Motor neuron (in vitro differentiated cells): Measurements from ENCODE around the gene FCN3. TPM values are rescaled to one million over a fixed set of nuclear protein-coding genes. Genes with fewer than 3 reads are reported as not detected.

Source experiments
- ATAC-seq, 8 experiments: fragments of 200-7000 bp; cut with Tn5 transposase; replicated peaks in 6 of 8; 2 replicates each; pipeline ENCODE4 v1.8.0; 2021; ENCODE audit warnings: mild to moderate bottlenecking in 8 of 8, moderate library complexity in 8 of 8
- H3K27ac ChIP-seq, 2 donors: fragments of 250-450 bp; sonication (Bioruptor Pico); 2 replicates each; pipeline ENCODE4 v1.9.0; 2021; ENCODE audit warnings: antibody characterized with exemption in 2 of 2, mild to moderate bottlenecking in 2 of 2, moderate library complexity in 1 of 2
- H3K4me1 ChIP-seq, 2 donors: fragments of 250-450 bp; sonication (Bioruptor Pico); replicated peaks in 1 of 2; 2 replicates each; pipeline ENCODE4 v1.6.1; 2021; ENCODE audit warnings: antibody characterized with exemption in 2 of 2, mild to moderate bottlenecking in 2 of 2, moderate library complexity in 1 of 2
- H3K4me3 ChIP-seq, 5 donors: fragments of 250-450 bp; sonication (Bioruptor Pico); 2 replicates each; pipeline ENCODE4 v1.9.0; 2021; ENCODE audit warnings: antibody characterized with exemption in 5 of 5, mild to moderate bottlenecking in 5 of 5, moderate library complexity in 4 of 5
- WGBS, 10 experiments: fragments of 450-650 bp; shearing (Covaris generic); methylation state at CpG; one replicate each; pipeline ENCODE4 v1.0.0; 2022; 5-methylcytosine and 5-hydroxymethylcytosine counted together
- in situ Hi-C, 9 experiments: fragments of 400-800 bp; cut with MboI; loops; one replicate each; pipeline ENCODE4 v1.15.0; 2021; ENCODE audit warnings: low sequenced_read_pairs in 9 of 9, low pct_unique_long_range_greater_than_20kb in 2 of 9; ENCODE audit not compliant: unreplicated experiment in 9 of 9
- total RNA-seq, 8 experiments: library from RNA; unstranded; fragments of 300-600 nt; gene quantifications; 2 replicates each; pipeline versions ENCODE4 v1.2.3 to v1.2.4, GENCODE V29; 2022

Gene FCN3
- total RNA-seq, 8 experiments from 2014 or later: 0.37 to 10.3 (median 2.3) TPM; not detected in 2

GRCh38 chr1:27361044-27361402 lies 13.6 kb downstream of the FCN3 start:
- Histone ChIP-seq H3K4me1 (peaks cover 9 to 18% of the 10 kb centered on the region in 2 donors), H3K27ac (no peak overlapping the region), H3K4me3 (no peak overlapping the region)
- no peak for ATAC-seq
- in situ Hi-C loops: no loop called here
- 68 to 100% (median 92%) methylated on average over 2 to 12 of the region's 21 CpGs; no CpG with 5 or more reads in 2 of the 10 experiments for WGBS, 10 experiments

DNA sequence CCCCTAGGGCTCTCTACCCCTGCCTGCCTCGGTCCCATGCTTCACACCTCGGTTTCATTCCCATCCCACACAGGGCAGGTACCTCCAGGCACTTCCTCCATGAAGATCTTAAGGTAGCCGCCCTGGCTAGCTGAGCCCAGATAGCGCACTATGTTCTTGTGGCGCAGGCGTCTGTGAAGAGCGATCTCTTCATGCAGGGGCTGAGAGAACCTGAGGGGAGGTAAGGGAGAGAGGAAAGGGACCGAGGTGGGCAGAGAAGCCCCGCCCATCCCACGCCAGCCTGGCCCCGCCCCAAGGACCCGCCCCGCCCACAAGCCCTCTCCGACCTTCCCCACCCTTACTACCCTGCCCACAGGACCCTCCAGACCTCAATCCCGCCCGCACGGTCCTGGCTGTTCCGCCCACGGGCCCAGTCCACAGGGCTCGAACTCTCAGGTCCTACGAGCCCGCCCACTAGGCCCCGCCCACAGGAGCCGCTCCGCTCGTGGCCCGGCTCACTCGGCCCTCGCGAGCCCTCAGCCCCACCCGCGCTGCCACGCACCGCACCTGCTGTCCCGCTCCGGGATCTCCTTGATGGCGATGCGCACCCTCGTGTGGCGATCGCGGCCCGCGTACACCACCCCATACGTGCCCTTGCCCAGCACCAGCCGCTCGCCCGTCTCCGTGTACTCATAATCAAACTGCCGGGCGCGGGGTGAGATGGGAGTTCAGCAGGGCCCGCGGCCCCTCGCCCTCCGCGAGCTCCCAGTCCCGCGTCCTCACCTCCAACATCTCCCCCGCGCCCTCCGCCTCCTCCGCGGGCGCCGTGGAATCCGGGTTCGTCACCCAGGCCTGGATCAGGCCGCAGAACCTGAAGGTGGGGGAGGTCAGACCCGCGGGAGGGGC lies 14.2 kb downstream of the FCN3 start:
- H3K4me3 ChIP-seq: peak overlapping the region in 3 of 5 donors; percentile 8 to 17 (median 16)
- WGBS, 10 experiments: 15 to 98% (median 20%) methylated on average over 2 to 19 of the region's 71 CpGs; no CpG with 5 or more reads in 4 of the 10 experiments
- no peak overlapping the region for H3K27ac ChIP-seq
- peak in 5 of 8 experiments; percentile 2 to 45 (median 24) for ATAC-seq
- peaks cover 9 to 18% of the 10 kb centered on the region in 2 donors for H3K4me1 ChIP-seq
- in situ Hi-C loops: no loop called here

GRCh38 chr1:27359822-27360158 lies 14.8 kb downstream of the FCN3 start:
- in situ Hi-C loops: no loop called here
- H3K4me3 ChIP-seq: peak overlapping the region in 1 of 5 donors; percentile 17
- WGBS, 10 experiments: 0 to 100% (median 59%) methylated on average over 1 to 8 of the region's 9 CpGs; no CpG with 5 or more reads in 5 of the 10 experiments
- peak in 1 of 8 experiments; percentile 0 for ATAC-seq
- H3K27ac ChIP-seq: no peak overlapping the region
- peaks cover 4 to 13% of the 10 kb centered on the region in 2 donors for H3K4me1 ChIP-seq

DNA sequence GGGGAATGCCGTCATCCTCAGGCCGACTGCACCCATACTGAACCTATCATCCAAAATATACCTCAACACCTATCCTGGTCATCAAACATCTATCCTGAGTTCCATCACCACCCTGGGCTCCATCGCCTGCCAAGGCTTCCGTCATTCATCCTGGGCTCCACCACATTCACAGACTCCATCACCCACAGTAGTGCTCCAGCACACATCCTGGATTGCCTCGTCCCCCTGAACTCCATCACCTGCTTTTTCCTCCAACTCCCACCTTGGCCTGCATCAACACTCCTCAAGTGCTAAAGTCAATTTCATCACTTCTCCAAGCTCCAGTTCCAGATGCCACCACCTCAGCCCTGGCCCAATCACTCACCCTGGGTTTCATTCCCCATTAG lies 15.7 kb downstream of the FCN3 start:
- 80 to 100% (median 97%) methylated on average over 1 to 5 of the region's 5 CpGs; no CpG with 5 or more reads in 3 of the 10 experiments for WGBS, 10 experiments
- Histone ChIP-seq H3K4me1 (peaks cover 3 to 10% of the 10 kb centered on the region in 2 donors), H3K4me3 (no peak overlapping the region), H3K27ac (no peak overlapping the region)
- ATAC-seq: no peak
- in situ Hi-C loops: no loop called here

GRCh38 chr1:27358038-27358927 lies 16.3 kb downstream of the FCN3 start:
- in situ Hi-C loops: no loop called here
- ATAC-seq: no peak
- WGBS, 10 experiments: 80 to 93% (median 88%) methylated on average over 1 to 15 of the region's 21 CpGs; no CpG with 5 or more reads in 6 of the 10 experiments
- no peak overlapping the region for H3K27ac ChIP-seq
- no peak overlapping the region for H3K4me3 ChIP-seq
- H3K4me1 ChIP-seq: peaks cover 3 to 10% of the 10 kb centered on the region in 2 donors

GRCh38 chr1:27357281-27358037 lies 17.2 kb downstream of the FCN3 start:
- Histone ChIP-seq H3K27ac (no peak overlapping the region), H3K4me3 (no peak overlapping the region), H3K4me1 (peaks cover 3 to 10% of the 10 kb centered on the region in 2 donors)
- ATAC-seq: peak in 7 of 8 experiments; percentile 10 to 74 (median 43)
- in situ Hi-C loops: no loop called here
- WGBS, 10 experiments: 7 to 92% (median 34%) methylated on average over 2 to 27 of the region's 40 CpGs; no CpG with 5 or more reads in 4 of the 10 experiments

DNA sequence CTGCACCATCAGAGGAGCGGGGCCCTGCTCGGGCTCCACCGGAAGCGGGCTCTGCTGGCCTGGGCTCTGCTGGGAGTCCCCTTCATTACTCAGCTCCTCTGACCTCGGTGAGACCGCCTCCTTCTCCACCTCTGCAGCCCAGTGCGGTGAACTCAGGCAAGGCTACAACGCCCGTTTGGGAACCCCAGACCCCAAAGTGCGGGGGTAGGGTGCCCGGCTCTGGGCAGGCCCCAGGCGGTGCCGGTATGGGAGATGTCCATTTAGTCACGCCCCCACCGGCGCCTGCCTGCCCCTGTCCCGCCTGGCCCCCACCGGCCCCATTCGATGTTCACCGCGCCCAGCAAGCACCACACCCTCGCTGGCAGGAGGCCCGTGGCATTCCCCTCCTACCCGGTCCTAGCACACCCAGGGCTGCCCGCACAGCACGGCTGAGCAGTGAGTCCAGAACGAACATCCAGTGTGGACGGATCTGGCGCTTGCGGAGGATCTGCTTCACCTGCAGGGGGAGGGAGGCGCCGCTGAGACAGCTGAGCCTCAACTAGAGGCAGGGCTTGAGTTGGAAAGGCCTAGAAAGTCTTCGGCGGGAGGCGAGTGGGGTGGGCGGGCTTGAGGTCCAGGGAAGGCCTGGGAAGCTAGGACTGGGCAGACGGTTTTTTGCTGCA lies 17.9 kb downstream of the FCN3 start:
- no peak overlapping the region for H3K4me3 ChIP-seq
- peaks cover 3 to 10% of the 10 kb centered on the region in 2 donors for H3K4me1 ChIP-seq
- WGBS, 10 experiments: 88 to 100% (median 100%) methylated on average over 1 to 3 of the region's 37 CpGs; no CpG with 5 or more reads in 7 of the 10 experiments
- no peak overlapping the region for H3K27ac ChIP-seq
- in situ Hi-C loops: no loop called here
- ATAC-seq: peak in 2 of 8 experiments; percentile 74 to 79

GRCh38 chr1:27356277-27356618 lies 18.4 kb downstream of the FCN3 start:
- 80 to 100% (median 94%) methylated on average over 1 to 7 of the region's 13 CpGs; no CpG with 5 or more reads in 5 of the 10 experiments for WGBS, 10 experiments
- Histone ChIP-seq H3K4me3 (no peak overlapping the region), H3K4me1 (peaks cover 5 to 14% of the 10 kb centered on the region in 2 donors), H3K27ac (no peak overlapping the region)
- no peak for ATAC-seq
- in situ Hi-C loops: no loop called here

DNA sequence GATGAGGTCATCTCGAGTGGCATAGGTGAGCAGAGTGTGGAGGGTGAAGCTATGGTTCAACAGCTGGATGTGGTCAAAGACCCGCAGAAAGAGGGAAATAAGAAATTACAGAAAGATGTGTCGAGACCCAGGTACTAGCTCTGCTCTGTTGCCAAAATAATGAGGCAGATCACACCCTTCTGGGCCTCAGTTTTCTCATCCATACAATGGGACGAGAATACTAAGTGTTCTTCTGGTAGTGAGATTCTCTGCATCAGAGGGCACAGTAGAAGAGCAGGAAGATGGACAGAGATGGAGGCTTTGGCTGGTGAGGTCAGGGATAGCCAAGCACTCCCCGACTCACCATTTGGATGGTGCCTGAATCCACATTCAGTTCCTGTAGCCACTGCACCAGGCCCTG lies 18.9 kb downstream of the FCN3 start:
- in situ Hi-C loops: no loop called here
- Histone ChIP-seq H3K4me3 (no peak overlapping the region), H3K4me1 (peaks cover 7 to 18% of the 10 kb centered on the region in 2 donors), H3K27ac (no peak overlapping the region)
- no peak for ATAC-seq
- WGBS, 10 experiments: 40 to 100% (median 94%) methylated on average over 1 to 5 of the region's 5 CpGs; no CpG with 5 or more reads in 4 of the 10 experiments

DNA sequence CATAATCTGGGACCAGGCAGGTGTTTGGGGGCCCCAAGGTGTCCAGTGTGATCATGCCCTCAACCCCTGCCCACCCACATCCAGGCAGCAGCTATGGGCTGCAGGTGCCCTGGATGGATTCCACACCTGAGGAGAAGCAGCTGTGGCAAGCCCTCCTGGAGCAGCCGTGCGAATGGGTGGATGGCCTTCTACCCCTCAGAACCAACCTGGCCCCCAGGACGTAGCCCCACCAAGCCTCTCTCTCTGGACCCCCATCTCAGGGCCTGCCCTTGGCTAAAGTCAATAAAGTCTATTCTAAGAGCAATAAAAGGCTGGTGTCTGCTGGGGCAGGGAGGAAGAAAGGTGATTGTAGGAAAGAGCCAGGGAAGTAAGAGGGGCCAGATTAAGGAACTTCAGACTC lies 21.0 kb downstream of the FCN3 start:
- no peak overlapping the region for H3K27ac ChIP-seq
- in situ Hi-C loops: no loop called here
- peaks cover 5 to 25% of the 10 kb centered on the region in 2 donors for H3K4me1 ChIP-seq
- ATAC-seq: no peak
- H3K4me3 ChIP-seq: no peak overlapping the region
- WGBS, 10 experiments: 86% methylated on average over 1 of the region's 3 CpGs; no CpG with 5 or more reads in 9 of the 10 experiments

DNA sequence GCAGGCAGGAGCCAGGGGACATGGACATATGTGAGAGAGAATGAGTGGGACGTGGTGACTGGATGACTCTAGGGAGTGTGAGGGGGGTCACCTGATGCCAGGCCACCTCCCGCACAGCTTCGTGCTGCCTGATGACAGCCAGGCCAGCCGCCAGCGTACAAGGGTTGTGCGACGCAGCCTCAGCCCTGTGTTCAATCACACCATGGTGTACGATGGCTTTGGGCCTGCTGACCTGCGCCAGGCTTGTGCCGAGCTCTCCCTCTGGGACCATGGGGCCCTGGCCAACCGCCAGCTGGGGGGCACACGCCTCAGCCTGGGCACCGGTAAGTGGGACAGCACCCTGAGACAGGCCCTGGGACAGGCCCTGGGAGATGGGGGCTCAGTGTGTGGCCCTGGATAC lies 21.5 kb downstream of the FCN3 start:
- peaks cover 5 to 25% of the 10 kb centered on the region in 2 donors for H3K4me1 ChIP-seq
- H3K27ac ChIP-seq: no peak overlapping the region
- no peak overlapping the region for H3K4me3 ChIP-seq
- ATAC-seq: no peak
- in situ Hi-C loops: no loop called here
- 80 to 97% (median 95%) methylated on average over 3 to 11 of the region's 13 CpGs; no CpG with 5 or more reads in 7 of the 10 experiments for WGBS, 10 experiments

- H3K4me3 ChIP-seq: peak overlapping the region in 2 of 5 donors; percentile 25 to 32
- H3K27ac ChIP-seq: no peak overlapping the region
- peaks cover 5 to 22% of the 10 kb centered on the region in 2 donors for H3K4me1 ChIP-seq
- 20 to 85% (median 44%) methylated on average over 1 to 6 of the region's 8 CpGs; no CpG with 5 or more reads in 5 of the 10 experiments for WGBS, 10 experiments
- in situ Hi-C loops: no loop called here
- ATAC-seq: no peak
Observed at GRCh38 chr1:27351541-27352107, 23.0 kb downstream of the FCN3 start.
